Measurements from ENCODE around the gene RNF213.
"Not testable (repeated sequence)": the region's sequence is repeated elsewhere in the genome, so short reads cannot be mapped to it uniquely, and the experiment has no call there.

The RNF213 gene

GRCh38 chr17:80253631-80254395 lies 6.8 kb upstream of the RNF213 start:
- no peak for DNase-seq

GRCh38 chr17:80254396-80255251 lies 6.0 kb upstream of the RNF213 start:
- peak; percentile 55 for DNase-seq

- DNase-seq, result no peak
These were observed 4.7 kb upstream of the RNF213 start for GRCh38 chr17:80256034-80256350.

GRCh38 chr17:80257716-80258213 lies 2.9 kb upstream of the RNF213 start:
- no peak for DNase-seq

- not testable (repeated sequence) for DNase-seq
These were observed 2.4 kb upstream of the RNF213 start for GRCh38 chr17:80258296-80258695.

- DNase-seq, result no peak
These were observed 1.1 kb upstream of the RNF213 start for GRCh38 chr17:80259457-80260068.

- DNase-seq, result peak; percentile 79
These were observed 550 bp upstream of the RNF213 start for GRCh38 chr17:80260069-80260535.

GRCh38 chr17:80261159-80261894 lies 675 bp downstream of the RNF213 start:
- DNase-seq, result peak; percentile 83

GRCh38 chr17:80261895-80262279 lies 1.2 kb downstream of the RNF213 start:
- no peak for DNase-seq

- DNase-seq, result no peak
These were observed 1.6 kb downstream of the RNF213 start for GRCh38 chr17:80262291-80262690.

- no peak for DNase-seq
These were observed 2.2 kb downstream of the RNF213 start for GRCh38 chr17:80262775-80263244.

- peak; percentile 82 for DNase-seq
These were observed 2.9 kb downstream of the RNF213 start for GRCh38 chr17:80263253-80264204.

- peak; percentile 51 for DNase-seq
These were observed 3.8 kb downstream of the RNF213 start for GRCh38 chr17:80264205-80265075.

- peak; percentile 68 for DNase-seq
These were observed 4.8 kb downstream of the RNF213 start for GRCh38 chr17:80265205-80266068.

GRCh38 chr17:80267391-80267790 lies 6.7 kb downstream of the RNF213 start:
- DNase-seq, result no peak

- DNase-seq, result no peak
These were observed 7.8 kb downstream of the RNF213 start for GRCh38 chr17:80268427-80268826.

- DNase-seq, result no peak
These were observed 8.8 kb downstream of the RNF213 start for GRCh38 chr17:80269405-80269807.

- DNase-seq, result no peak
These were observed 9.5 kb downstream of the RNF213 start for GRCh38 chr17:80270104-80270503.

- peak; percentile 40 for DNase-seq
These were observed 10.2 kb downstream of the RNF213 start for GRCh38 chr17:80270836-80271235.
